HFF-Myc (cell line): ENCODE data around the gene LCA5.
"Not testable (repeated sequence)": the region's sequence is repeated elsewhere in the genome, so short reads cannot be mapped to it uniquely, and the experiment has no call there.

ENCODE experiments used
- DNase-seq: peaks from one replicate; pipeline ENCODE4 v3.0.0-alpha.2; 2011; ENCODE audit warnings: low read depth; ENCODE audit errors: extremely low read depth
- H3K4me3 ChIP-seq: replicated peaks from 2 replicates; pipeline ENCODE4 v1.5.1; 2011; ENCODE audit warnings: low read depth, mild to moderate bottlenecking, control low read depth, low read length
- CTCF ChIP-seq: IDR thresholded peaks from 2 replicates; pipeline ENCODE4 v1.5.1; 2012; ENCODE audit warnings: mild to moderate bottlenecking, low read depth, low read length, control low read depth; ENCODE audit errors: missing control alignments

The LCA5 gene

GRCh38 chr6:79536954-79537747, at the start of gene LCA5:
Gene LCA5, minus strand, starts transcription at chr6:79537430. Its CDS starts 18,536 bp downstream, at chr6:79518894.
- DNase-seq: peak; percentile 82
- H3K4me3 ChIP-seq: peak within 1 kb of the TSS; percentile 83
- no peak for TF ChIP-seq CTCF

- DNase-seq: no peak
- no peak overlapping the region for H3K4me3 ChIP-seq
- peak; percentile 53 for TF ChIP-seq CTCF
Measured at GRCh38 chr6:79586548-79586947, 49.3 kb upstream of the LCA5 start.

- TF ChIP-seq CTCF: no peak
Measured at GRCh38 chr6:79584332-79584731, 47.1 kb upstream of the LCA5 start.

GRCh38 chr6:79577926-79578325, 40.7 kb upstream of the LCA5 start:
- H3K4me3 ChIP-seq, DNase-seq: not testable (repeated sequence)

More at GRCh38 chr6:79584332-79584731, 47.1 kb upstream of the LCA5 start:
- no peak overlapping the region for H3K4me3 ChIP-seq
- no peak for DNase-seq

GRCh38 chr6:79574630-79575225, 37.5 kb upstream of the LCA5 start:
- no peak overlapping the region for H3K4me3 ChIP-seq
- TF ChIP-seq CTCF: no peak
- no peak for DNase-seq

- H3K4me3 ChIP-seq: no peak overlapping the region
- TF ChIP-seq CTCF: no peak
- DNase-seq: no peak
Measured at GRCh38 chr6:79574174-79574573, 36.9 kb upstream of the LCA5 start.

GRCh38 chr6:79571030-79571367, 33.8 kb upstream of the LCA5 start:
- no peak overlapping the region for H3K4me3 ChIP-seq
- no peak for DNase-seq
- no peak for TF ChIP-seq CTCF
